ENCODE data around the gene CFAP61. TPM values are rescaled to one million over a fixed set of nuclear protein-coding genes. Genes with fewer than 3 reads are reported as not detected.

Gene CFAP61
- total and polyA plus RNA-seq, 9 of the 15 experiments (the other 6 are each of a cell fraction or from before 2014, with no cell fraction given), result 0.11 TPM; not detected in 8

GRCh38 chr20:20052074-20052970, at the start of gene CFAP61, which contains the start of gene CRNKL1 (continued):
- no peak for TF ChIP-seq ZNF518B (CRISPR knock-in tag; IDR thresholded peaks at IDR 0.05)
- no peak for TF ChIP-seq THRA (IDR thresholded peaks at IDR 0.05)
- TF ChIP-seq AFF1 (IDR thresholded peaks at IDR 0.05; ENCODE audit: low read depth in 1 of 2, partially characterized antibody in 2 of 2), result peak in 1 of 2 experiments; percentile 79
- no peak for TF ChIP-seq ZFPM2 (CRISPR knock-in tag; IDR thresholded peaks at IDR 0.05)
- TF ChIP-seq ZNF12 (CRISPR knock-in tag; IDR thresholded peaks at IDR 0.05), result no peak
- no peak for TF ChIP-seq ZNF140 (CRISPR knock-in tag; IDR thresholded peaks at IDR 0.05)
- no peak for TF ChIP-seq KDM1A (IDR thresholded peaks at IDR 0.05)
- peak; percentile 1; the same call in 1 of the 2 replicates for TF ChIP-seq MBD2 (IDR thresholded peaks at IDR 0.05; ENCODE audit: borderline replicate concordance, low read depth)
- no peak for TF ChIP-seq ATF6 (CRISPR knock-in tag; IDR thresholded peaks at IDR 0.05)
- no peak for TF ChIP-seq SNAPC5 (CRISPR knock-in tag; IDR thresholded peaks at IDR 0.05)
- TF ChIP-seq ZNF696 (CRISPR knock-in tag; conservative IDR thresholded peaks at IDR 0.05), result no peak
- TF ChIP-seq POU5F1 (IDR thresholded peaks at IDR 0.05; ENCODE audit: borderline replicate concordance, low read depth, low read length, partially characterized antibody), result no peak
- TF ChIP-seq ZNF217 (CRISPR knock-in tag; IDR thresholded peaks at IDR 0.05), result no peak
- no peak for TF ChIP-seq ZBTB17 (CRISPR knock-in tag; IDR thresholded peaks at IDR 0.05)
- TF ChIP-seq ZNF764 (CRISPR knock-in tag; IDR thresholded peaks at IDR 0.05; ENCODE audit: low read depth), result no peak
